Measurements from ENCODE around the gene CXCR5. TPM values are rescaled to one million over a fixed set of nuclear protein-coding genes. Genes with fewer than 3 reads are reported as not detected.

CXCR5 gene, protein sequence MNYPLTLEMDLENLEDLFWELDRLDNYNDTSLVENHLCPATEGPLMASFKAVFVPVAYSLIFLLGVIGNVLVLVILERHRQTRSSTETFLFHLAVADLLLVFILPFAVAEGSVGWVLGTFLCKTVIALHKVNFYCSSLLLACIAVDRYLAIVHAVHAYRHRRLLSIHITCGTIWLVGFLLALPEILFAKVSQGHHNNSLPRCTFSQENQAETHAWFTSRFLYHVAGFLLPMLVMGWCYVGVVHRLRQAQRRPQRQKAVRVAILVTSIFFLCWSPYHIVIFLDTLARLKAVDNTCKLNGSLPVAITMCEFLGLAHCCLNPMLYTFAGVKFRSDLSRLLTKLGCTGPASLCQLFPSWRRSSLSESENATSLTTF
- total RNA-seq, result under 1 TPM in 1 of 4 donors, not detected in 3; 0.17 TPM

- TF ChIP-seq POLR2A (IDR thresholded peaks at IDR 0.05; ENCODE audit: low read depth) (no peak), EP300 (IDR thresholded peaks at IDR 0.05) (no peak), POLR2AphosphoS5 (IDR thresholded peaks at IDR 0.05) (peak in 1 of 2 donors; percentile 17)
- TF ChIP-seq, protein P1, sequence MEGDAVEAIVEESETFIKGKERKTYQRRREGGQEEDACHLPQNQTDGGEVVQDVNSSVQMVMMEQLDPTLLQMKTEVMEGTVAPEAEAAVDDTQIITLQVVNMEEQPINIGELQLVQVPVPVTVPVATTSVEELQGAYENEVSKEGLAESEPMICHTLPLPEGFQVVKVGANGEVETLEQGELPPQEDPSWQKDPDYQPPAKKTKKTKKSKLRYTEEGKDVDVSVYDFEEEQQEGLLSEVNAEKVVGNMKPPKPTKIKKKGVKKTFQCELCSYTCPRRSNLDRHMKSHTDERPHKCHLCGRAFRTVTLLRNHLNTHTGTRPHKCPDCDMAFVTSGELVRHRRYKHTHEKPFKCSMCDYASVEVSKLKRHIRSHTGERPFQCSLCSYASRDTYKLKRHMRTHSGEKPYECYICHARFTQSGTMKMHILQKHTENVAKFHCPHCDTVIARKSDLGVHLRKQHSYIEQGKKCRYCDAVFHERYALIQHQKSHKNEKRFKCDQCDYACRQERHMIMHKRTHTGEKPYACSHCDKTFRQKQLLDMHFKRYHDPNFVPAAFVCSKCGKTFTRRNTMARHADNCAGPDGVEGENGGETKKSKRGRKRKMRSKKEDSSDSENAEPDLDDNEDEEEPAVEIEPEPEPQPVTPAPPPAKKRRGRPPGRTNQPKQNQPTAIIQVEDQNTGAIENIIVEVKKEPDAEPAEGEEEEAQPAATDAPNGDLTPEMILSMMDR (IDR thresholded peaks at IDR 0.05), result no peak
- H3K27ac ChIP-seq (replicated peaks in 1 of 4), result peak within 1 kb of the TSS in 1 of 4 donors; percentile 89
- DNase-seq (ENCODE audit: extremely low spot score), result no peak
Observed at GRCh38 chr11:118883368-118884071, at the start of gene CXCR5. TSS of gene CXCR5 (plus strand) at chr11:118883892. CDS start at chr11:118883942, 50 bp downstream.

GRCh38 chr11:118834427-118835028, 49.2 kb upstream of the CXCR5 start:
- Histone ChIP-seq H3K9me3 (no peaks in the 10 kb centered on the region), H3K27ac (replicated peaks in 1 of 4) (no peak overlapping the region), H3K4me1 (peaks cover 0 to 4% (median 2%) of the 10 kb centered on the region in 4 donors), H3K4me3 (no peak overlapping the region), H3K27me3 (no peaks in the 10 kb centered on the region), H3K36me3 (no peaks in the 10 kb centered on the region)
- intact Hi-C loops (cut with DNase I), result no loop called here
- DNase-seq (ENCODE audit: extremely low spot score), result no peak
- 82% methylated on average over 6 of the region's 6 CpGs for WGBS
- TF ChIP-seq, protein P1 (IDR thresholded peaks at IDR 0.05), result no peak
- TF ChIP-seq POLR2A (IDR thresholded peaks at IDR 0.05; ENCODE audit: low read depth) (no peak), POLR2AphosphoS5 (IDR thresholded peaks at IDR 0.05) (no peak), EP300 (IDR thresholded peaks at IDR 0.05) (no peak)

More at GRCh38 chr11:118883368-118884071, at the start of gene CXCR5:
- Histone ChIP-seq H3K27me3 (no peaks in the 10 kb centered on the region), H3K4me1 (peaks cover 14 to 38% (median 37%) of the 10 kb centered on the region in 4 donors), H3K4me3 (no peak within 1 kb of the TSS), H3K36me3 (no peaks in the 10 kb centered on the region), H3K9me3 (no peaks in the 10 kb centered on the region)
- WGBS, result 87% methylated on average over 12 of the region's 16 CpGs
- intact Hi-C loops (cut with DNase I), result no loop called here

DNA sequence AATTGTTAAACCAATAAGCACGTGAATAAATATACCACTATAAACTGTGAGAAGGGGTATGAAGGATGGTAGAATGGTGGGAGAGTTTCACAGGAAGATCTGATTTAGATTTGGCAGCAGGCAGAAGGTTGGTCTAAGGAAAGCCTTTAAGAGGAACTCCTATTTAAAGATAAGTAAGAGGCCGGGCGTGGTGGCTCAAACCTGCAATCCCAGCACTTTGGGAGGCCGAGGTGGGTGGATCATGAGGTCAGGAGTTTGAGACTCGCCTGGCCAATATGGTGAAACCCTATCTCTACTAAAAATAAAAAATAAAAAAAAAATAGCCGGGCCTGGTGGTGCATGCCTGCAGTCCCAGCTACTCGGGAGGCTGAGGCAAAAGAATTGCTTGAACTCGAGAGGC, 45.8 kb upstream of the CXCR5 start:
- Histone ChIP-seq H3K36me3 (no peaks in the 10 kb centered on the region), H3K4me3 (no peak overlapping the region), H3K9me3 (no peaks in the 10 kb centered on the region), H3K27ac (replicated peaks in 1 of 4) (no peak overlapping the region), H3K27me3 (no peaks in the 10 kb centered on the region), H3K4me1 (peaks cover 0 to 22% (median 17%) of the 10 kb centered on the region in 4 donors)
- TF ChIP-seq POLR2A (IDR thresholded peaks at IDR 0.05; ENCODE audit: low read depth) (no peak), POLR2AphosphoS5 (IDR thresholded peaks at IDR 0.05) (no peak)
- TF ChIP-seq, protein P1 (IDR thresholded peaks at IDR 0.05), result no peak
- intact Hi-C loops (cut with DNase I), result no loop called here
- DNase-seq (ENCODE audit: extremely low spot score), result no peak
- 83% methylated on average over 8 of the region's 8 CpGs for WGBS

DNA sequence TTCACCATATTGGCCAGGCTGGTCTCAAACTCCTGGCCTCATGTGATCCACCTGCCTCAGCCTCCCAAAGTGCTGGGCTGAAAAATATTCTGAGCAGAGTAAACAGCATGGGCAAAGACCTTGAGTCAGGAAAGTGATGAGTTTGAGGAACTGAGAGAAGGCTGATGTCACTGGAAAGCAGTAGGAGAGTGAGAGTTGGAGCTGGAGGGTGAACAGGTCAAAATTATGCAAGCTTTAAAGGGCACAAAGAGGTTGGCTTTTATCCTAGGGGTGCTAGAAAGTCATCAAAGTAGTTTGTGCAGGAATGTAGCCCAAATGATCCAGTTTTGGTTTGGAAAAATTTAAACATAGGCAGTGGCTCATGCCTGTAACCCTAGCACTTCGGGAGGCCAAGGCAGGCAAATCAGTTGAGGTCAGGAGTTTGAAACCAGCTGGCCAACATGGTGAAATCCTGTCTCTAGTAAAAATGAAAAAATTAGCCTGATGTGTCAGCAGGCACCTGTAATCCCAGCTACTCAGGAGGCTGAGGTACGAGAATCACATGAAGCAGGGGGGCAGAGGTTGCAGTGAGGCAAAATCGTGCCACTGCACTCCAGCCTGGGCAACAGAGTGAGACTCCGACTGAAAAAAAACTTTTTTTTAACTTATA, 44.7 kb upstream of the CXCR5 start:
- H3K36me3 ChIP-seq, result no peaks in the 10 kb centered on the region
- H3K27ac ChIP-seq (replicated peaks in 1 of 4), result no peak overlapping the region
- H3K4me1 ChIP-seq, result peaks cover 0 to 23% (median 18%) of the 10 kb centered on the region in 4 donors
- DNase-seq (ENCODE audit: extremely low spot score), result no peak
- no peaks in the 10 kb centered on the region for H3K9me3 ChIP-seq
- WGBS, result 92% methylated on average over 4 of the region's 4 CpGs
- no peak overlapping the region for H3K4me3 ChIP-seq
- TF ChIP-seq EP300 (IDR thresholded peaks at IDR 0.05) (no peak), POLR2AphosphoS5 (IDR thresholded peaks at IDR 0.05) (no peak), POLR2A (IDR thresholded peaks at IDR 0.05; ENCODE audit: low read depth) (no peak)
- TF ChIP-seq, protein P1 (IDR thresholded peaks at IDR 0.05), result no peak
- intact Hi-C loops (cut with DNase I), result no loop called here
- no peaks in the 10 kb centered on the region for H3K27me3 ChIP-seq

All from esophagus muscularis mucosa (tissue), 4 donors.